ENCODE data around the gene EME1. TPM values are rescaled to one million over a fixed set of nuclear protein-coding genes. Genes with fewer than 3 reads are reported as not detected.

EME1 gene
- total RNA-seq, 1 donor from 2014 or later, result 2.4 TPM

DNA sequence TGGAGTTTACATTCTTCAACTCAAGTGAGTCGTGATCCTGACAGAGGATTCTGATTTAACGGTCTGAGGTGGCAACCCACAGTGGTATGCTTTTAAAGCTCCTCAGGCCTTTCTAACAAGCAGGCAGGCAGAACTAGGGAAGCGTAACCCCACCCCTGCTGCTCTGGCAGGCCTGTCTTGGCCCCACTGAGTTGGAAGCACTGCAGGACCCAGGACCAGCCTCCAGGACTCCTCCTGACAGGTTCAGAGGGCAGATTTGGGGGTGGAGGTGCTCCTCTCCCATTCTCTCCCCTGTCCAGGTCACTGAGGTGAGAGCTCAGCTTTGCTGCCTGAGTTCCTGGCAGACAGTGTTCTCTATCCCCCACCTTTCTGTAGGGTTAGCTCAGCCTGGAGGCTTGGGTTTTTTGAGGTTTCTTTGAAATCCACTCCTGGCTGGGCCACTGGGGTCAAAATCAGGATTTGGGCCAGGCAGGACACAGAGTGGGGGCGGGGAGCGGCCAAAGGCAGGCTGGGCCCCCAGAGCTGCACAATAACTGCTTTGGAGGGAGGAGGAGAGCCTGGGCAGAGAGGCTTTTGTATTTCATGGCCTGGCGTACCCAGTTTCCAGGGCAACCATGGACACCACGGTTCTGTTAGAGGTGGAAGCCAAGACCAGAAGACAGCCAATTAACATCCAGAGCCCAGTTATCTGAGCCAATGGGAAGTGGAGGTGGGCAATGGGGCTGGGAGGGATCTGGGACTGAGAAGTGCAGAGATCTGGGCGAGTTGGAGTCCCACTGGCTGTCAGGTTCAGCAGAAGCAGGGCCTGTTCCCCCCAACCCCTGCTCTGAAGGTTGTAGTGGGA, 9.6 kb upstream of the EME1 start:
- peak; percentile 3 for ATAC-seq

DNA sequence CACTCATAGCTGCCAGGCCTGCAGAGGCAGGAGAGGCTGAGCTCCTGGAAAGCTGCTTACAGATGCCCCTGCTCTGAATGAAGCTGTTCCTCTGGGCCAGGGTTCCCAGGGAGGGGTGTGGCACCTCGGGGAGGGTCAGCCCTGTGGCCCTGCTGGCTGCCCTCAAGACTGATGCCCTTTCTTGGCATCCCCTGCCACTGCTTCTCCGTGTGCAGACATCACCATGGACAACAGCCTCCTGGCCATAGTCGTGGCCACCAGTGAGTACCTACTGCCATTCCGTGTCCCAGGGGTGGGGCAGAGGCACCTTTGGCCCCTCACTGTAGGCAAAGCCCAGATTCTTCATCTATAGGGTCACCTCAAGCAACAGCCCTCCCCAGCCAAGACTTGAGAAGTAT, 9.0 kb upstream of the EME1 start:
- ATAC-seq, result no peak

DNA sequence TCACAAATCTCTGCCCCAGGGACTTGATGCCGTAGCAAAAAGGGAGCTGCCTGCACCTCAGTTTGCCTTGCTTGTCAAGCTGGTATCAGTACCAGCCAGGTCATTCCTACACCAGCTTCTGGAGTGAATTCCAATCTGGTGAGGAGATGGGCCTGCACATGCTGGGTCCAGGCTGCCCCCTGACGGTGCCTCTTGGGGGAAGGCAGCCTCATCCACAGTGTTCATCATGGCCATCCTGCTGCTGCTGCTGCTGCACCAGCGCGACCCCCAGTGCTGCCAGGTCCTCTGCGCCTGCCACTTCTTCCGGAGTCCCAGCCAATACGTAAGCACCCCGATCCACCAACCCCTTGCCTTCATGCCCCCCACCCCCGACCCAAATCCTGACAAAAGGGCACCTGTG, 8.3 kb upstream of the EME1 start:
- no peak for ATAC-seq

DNA sequence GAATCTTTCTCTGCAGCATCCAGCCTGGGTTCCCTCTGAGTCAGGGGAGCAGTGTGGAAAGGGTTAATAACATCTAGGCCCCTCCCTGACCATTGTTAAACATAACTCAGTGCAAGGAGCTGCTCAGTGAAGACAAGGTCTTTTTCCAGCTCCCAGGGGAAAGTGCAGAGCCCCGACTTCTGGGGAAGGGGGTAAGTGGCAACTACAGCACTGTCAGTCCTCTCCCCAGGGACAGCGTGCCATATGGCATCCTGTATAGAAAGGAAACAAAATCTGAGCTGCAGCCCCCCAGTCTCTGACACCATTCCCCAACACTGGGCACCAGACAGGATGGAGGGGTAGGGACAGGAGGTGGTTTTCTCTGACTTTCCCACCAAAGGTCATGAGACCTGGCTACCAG, 7.9 kb upstream of the EME1 start:
- ATAC-seq, result no peak

- no peak for ATAC-seq
These were observed 7.2 kb upstream of the EME1 start for GRCh38 chr17:50365649-50366393.

DNA sequence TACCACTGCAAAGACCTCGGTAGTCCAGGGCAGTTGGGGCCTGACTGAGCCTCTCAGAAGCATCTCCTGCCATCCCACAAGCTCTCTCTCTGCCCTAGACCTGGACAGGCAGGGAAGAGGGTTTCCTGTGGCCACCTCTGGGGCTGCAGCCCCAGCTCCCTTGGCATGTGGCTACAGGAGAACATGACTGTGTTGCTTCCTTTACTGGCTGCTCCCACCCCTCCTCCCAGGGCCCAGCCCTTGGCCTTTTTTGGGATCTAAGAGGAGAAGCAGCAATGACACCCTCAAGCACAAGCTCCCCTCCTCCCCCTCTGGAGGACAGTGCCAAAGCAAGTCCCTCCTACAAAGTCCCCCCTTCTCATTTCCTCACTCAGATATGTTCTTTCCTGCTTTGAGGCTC, 5.6 kb upstream of the EME1 start:
- no peak for ATAC-seq

GRCh38 chr17:50370052-50370451, 3.0 kb upstream of the EME1 start:
- no peak for ATAC-seq

DNA sequence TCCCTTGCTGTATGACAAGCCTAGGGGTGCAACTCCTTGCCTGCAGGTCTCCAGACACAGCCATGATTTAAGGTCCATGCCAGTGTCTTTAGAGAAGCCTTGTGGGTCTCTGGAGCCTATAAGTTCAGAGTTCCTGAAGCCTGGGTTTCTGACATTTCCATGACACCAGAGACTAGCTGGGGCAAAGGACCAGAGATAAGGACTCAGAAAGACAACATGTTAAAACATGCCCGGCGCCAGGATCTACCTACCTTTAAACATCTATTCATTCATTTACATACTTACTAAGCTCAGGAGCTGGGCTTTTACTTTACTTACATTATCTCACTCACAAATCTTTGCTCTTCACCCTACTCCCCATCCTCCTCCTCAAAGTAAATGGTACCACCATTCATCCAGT, 1.5 kb upstream of the EME1 start:
- no peak for ATAC-seq

DNA sequence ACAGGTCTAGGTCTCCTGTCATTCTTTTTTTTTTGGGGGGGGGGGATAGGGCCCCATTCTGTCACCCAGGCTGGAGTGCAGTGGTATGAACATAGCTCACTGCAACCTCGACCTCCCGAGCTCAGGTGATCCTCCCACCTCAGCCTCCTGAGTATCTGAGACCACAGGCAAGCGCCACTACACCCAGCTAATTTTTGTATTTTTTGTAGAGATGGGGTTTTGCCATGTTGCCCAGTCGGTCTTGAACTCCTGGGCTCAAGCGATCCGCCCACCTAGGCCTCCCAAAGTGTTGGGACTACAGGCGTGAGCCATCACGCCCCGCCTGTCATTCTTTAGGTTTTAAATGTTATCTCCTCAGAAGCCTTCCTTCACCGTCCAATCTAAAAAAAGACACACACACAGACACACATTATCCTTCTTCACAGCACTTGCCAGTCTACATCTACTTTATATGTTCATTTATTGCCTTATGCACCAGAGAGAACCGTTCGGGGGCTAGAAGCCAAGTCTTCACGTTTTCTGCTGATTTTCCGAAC, 739 bp upstream of the EME1 start:
- ATAC-seq, result no peak

- no peak for ATAC-seq
These were observed 676 bp downstream of the EME1 start for GRCh38 chr17:50373705-50374104.

GRCh38 chr17:50375858-50376538, 3.0 kb downstream of the EME1 start:
- ATAC-seq, result no peak

DNA sequence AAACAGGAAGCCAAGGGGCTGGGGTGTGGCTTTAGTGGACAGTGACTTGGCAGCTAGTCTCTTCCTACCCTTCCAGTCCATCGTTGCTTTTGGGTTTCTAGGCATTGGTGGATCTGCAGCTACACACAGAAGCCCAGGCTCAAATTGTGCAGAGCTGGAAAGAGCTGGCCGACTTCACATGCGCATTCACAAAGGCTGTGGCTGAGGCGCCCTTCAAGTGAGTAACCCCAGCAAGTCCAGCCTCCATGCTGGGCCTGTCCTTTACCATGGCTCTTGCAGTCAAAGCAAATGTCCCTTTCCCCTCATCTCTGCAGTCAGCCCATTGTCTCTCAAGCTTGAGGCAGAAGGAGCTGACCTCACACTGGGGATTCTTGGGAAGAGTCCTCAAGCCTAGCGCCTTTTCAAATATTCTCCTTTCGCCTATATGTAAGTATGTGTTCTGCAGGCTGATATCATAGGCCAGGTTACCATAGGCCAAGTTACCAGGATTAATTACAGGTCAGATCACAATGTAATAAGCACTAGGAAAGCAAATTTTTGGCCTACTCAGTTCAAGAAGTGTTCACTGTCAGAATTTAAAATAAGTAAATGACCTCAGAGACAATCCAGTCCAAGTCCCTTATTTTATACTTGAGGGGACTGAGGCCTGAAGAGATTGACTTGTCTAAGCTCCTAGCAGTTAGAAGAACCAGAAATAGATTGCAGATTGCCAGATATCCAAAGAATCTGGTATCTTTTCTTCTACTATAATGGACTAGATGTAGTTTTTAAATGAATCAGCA, 6.5 kb downstream of the EME1 start:
- no peak for ATAC-seq

DNA sequence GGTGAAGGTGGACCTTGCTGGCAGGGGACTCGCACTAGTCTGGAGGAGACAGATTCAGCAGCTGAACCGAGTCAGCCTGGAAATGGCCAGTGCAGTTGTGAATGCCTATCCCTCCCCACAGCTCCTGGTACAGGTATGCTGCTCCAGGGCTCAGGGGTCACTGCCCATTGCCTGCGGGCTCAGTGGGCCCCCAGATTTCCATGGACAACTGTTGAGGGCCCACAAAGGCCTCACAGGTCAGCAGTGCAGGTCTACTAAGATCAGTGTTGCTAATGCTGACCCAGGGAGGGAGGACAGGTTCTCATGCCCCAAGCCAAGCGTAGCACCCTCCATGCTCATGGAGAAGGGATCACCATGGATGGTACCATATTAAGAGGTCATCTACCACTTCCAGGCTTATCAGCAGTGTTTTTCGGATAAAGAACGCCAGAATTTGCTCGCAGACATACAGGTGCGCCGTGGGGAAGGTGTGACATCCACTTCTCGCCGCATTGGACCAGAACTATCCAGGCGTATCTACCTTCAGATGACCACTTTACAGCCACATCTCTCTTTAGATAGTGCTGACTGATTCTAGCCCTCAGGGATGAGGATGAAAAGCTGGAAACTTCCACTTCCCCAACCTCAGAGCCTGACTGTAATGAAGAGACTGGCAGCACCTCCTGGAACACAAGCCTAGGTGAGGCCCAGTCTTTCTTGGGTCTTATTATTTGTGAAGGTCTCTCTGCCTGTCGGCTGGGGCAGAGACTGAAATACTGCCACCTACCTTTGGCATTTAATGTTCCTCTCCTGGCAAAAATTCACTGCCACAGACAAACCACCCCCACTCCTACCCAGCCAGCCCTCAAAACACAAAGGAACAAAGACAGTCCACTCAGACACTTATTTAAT, 7.6 kb downstream of the EME1 start:
- ATAC-seq, result no peak

GRCh38 chr17:50381260-50381815, 8.3 kb downstream of the EME1 start:
- ATAC-seq, result no peak

DNA sequence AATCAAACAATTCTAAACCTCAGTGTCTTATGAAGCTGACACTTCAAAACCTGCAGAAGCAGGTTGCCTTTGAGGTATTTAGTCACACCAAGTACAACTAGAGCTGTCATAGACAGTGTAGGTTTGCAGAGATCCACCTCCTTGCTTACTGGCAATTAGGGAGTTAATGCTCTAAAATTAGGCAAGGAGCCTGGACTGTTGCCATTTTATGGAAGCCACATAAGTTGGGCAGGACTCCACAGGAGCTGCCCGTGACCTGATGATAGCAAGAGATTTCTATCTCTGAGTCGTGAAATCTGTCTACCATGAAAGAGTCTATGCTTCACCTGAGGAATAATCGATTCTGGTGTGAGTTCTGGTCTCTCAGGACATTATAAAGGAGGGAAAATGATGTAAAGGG, 8.9 kb downstream of the EME1 start:
- no peak for ATAC-seq

GRCh38 chr17:50382931-50383330, 9.9 kb downstream of the EME1 start:
- no peak for ATAC-seq

DNA sequence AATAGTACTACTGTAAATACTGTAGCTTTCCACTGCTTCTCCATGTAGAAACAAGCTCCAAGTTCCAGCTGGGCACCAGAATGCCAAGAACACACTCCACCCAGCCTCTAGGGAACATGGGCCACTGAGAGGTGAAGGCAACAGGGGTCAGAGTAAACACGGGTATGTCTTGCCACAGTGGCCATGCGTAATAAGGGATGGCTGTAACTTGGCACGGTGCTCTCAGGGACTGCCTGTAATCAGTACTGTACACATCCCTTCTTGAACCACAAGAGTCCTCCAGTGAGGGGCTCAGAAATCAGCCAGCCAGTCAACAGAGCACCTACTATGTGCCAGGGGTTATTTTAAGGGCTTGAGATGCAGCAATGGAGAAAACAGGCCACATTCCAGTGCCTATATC, 13.5 kb downstream of the EME1 start:
- no peak for ATAC-seq

- no peak for ATAC-seq
These were observed 15.7 kb downstream of the EME1 start for GRCh38 chr17:50388728-50389127.

- ATAC-seq, result no peak
These were observed 16.5 kb downstream of the EME1 start for GRCh38 chr17:50389534-50389933.

- no peak for ATAC-seq
These were observed 19.6 kb downstream of the EME1 start for GRCh38 chr17:50392621-50393020.

DNA sequence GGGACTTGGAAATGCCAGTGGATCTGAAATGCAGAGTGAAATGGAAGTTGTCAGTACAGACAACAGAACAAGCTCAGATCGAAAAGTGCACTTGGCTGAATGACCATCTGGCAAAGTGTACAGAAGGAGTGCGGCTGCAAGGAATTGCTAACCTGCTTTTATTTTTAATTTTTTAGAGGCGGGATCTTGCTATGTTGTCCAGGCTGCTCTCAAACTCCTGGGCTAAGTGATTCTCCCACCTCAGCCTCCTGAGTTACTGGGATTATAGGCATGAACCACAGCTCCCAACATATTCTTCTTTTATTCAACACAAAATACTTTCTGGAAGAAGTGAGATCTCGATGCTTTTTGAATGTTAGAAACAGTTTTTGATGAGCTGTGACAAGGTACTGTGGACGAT, 20.7 kb downstream of the EME1 start:
- ATAC-seq, result no peak
